Peyer's patch (tissue), 4 donors: ENCODE measurements around the gene LITAF. TPM values are rescaled to one million over a fixed set of nuclear protein-coding genes. Genes with fewer than 3 reads are reported as not detected.
A peak's percentile ranks its signal among the peaks of the same experiment; 100 is the strongest.

Experiments used
- DNase-seq, 3 donors: peaks; one replicate each; pipeline ENCODE4 v3.0.0-alpha.2; 2017 to 2019
- H3K27ac ChIP-seq, 4 donors: fragments of 200-600 bp; sonication (generic); one replicate each; pipeline ENCODE4 v1.5.1; 2016 to 2019
- H3K27me3 ChIP-seq, 2 donors: fragments of 200-600 bp; sonication (generic); one replicate each; pipeline ENCODE4 v1.5.1; 2019
- H3K36me3 ChIP-seq, 3 donors: fragments of 200-600 bp; sonication (generic); one replicate each; pipeline ENCODE4 v1.5.1; 2016 to 2019
- H3K4me1 ChIP-seq, 4 donors: fragments of 200-600 bp; sonication (generic); one replicate each; pipeline ENCODE4 v1.5.1; 2016 to 2019
- H3K4me3 ChIP-seq, 4 donors: fragments of 200-600 bp; sonication (generic); 1 replicate in 3 of 4; 2 replicates in 1 of 4; pipeline ENCODE4 v1.5.1; 2016 to 2019; ENCODE audit warnings: mild to moderate bottlenecking in 1 of 4
- H3K9me3 ChIP-seq, 4 donors: fragments of 200-600 bp; sonication (generic); one replicate each; pipeline ENCODE4 v1.5.1; 2016 to 2019; ENCODE audit warnings: mild to moderate bottlenecking in 1 of 4
- POLR2A ChIP-seq, 2 donors: fragments of 450-650 bp; IDR thresholded peaks; one replicate each; pipeline ENCODE4 v1.5.1; 2017; ENCODE audit warnings: antibody characterized with exemption in 2 of 2, mild to moderate bottlenecking in 2 of 2, moderate library complexity in 2 of 2
- total RNA-seq, 4 donors: library from RNA; depleted of rRNA; stranded (reverse); fragments of >200 nt; gene quantifications; one replicate each; pipeline ENCODE4 v1.1.0, GENCODE V29; 2016
- TF ChIP-seq, protein P1 (sequence below), 6 experiments: fragments of 450-650 bp in 4 of 6; fragments of 200-600 bp in 2 of 6; sonication (generic) in 1 of 6; IDR thresholded peaks; one replicate each; pipeline ENCODE4 v1.5.1; 2017 to 2019; ENCODE audit warnings: antibody characterized with exemption in 6 of 6, mild to moderate bottlenecking in 3 of 6, moderate library complexity in 1 of 6

Gene LITAF
- total RNA-seq, 4 donors from 2014 or later: 20.1 to 56.9 (median 32.3) TPM

DNA sequence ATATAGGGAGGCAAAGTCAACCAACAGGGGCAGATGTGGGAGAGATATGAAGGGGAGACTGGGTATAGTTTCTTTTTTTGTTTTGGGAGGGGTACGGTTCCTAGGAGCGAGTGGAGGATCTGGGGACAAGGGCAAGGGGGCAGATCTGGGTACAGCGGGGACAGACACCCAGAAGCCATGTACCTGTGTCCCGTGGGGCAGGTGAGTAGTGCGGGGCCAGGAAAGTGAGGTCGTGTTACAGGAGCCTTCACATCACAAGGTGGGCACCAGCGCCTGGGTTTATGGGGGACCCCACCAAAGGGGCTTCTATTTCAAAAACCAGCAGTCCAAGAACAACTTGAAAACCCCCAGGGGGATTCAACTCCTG, 11.5 kb downstream of the LITAF start:
- Histone ChIP-seq H3K36me3 (peaks cover 0 to 3% (median 0%) of the 10 kb centered on the region in 3 donors), H3K27me3 (no peaks in the 10 kb centered on the region), H3K4me3 (no peak overlapping the region), H3K27ac (peak overlapping the region in 1 of 4 donors; percentile 35), H3K9me3 (no peaks in the 10 kb centered on the region), H3K4me1 (peaks cover 0 to 38% (median 11%) of the 10 kb centered on the region in 4 donors)
- no peak for DNase-seq
- TF ChIP-seq, protein P1, sequence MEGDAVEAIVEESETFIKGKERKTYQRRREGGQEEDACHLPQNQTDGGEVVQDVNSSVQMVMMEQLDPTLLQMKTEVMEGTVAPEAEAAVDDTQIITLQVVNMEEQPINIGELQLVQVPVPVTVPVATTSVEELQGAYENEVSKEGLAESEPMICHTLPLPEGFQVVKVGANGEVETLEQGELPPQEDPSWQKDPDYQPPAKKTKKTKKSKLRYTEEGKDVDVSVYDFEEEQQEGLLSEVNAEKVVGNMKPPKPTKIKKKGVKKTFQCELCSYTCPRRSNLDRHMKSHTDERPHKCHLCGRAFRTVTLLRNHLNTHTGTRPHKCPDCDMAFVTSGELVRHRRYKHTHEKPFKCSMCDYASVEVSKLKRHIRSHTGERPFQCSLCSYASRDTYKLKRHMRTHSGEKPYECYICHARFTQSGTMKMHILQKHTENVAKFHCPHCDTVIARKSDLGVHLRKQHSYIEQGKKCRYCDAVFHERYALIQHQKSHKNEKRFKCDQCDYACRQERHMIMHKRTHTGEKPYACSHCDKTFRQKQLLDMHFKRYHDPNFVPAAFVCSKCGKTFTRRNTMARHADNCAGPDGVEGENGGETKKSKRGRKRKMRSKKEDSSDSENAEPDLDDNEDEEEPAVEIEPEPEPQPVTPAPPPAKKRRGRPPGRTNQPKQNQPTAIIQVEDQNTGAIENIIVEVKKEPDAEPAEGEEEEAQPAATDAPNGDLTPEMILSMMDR (IDR thresholded peaks at IDR 0.05): no peak
- TF ChIP-seq POLR2A (IDR thresholded peaks at IDR 0.05): no peak

DNA sequence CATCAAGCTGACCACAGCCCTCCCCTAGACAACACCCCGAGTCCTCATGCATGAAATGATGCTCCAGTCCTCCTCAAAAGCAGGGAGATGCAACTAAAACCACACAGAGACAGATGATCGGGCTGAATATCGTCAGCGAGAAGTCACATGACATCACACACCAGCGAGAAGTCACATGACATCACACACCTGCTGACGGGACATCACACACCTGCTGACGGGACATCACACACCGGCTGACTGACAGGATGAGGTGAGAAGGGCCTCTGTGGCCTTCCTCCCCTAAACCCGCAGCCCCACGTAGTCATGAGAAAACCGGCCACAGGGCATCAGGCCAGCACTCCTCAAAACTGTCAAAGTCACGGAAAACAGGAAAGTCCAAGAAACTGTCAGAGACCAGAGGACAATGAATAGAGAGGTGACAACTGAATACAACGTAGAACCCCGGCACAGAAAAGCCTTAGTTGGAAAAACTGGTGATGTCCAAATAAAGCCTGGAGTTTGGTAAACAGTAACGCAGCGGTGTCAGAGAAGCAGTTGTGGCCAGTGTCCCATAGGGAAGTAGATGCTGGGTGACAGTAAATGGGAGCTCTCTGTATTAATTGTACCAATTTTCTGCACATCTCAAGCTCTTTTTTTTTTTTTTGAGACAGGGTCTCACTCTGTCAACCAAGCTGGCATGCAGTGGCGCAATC, 14.3 kb downstream of the LITAF start:
- Histone ChIP-seq H3K4me3 (no peak overlapping the region), H3K27me3 (no peaks in the 10 kb centered on the region), H3K36me3 (no peaks in the 10 kb centered on the region), H3K9me3 (no peaks in the 10 kb centered on the region), H3K27ac (peak overlapping the region in 3 of 4 donors; percentile 15 to 57 (median 17)), H3K4me1 (peaks cover 0 to 38% (median 11%) of the 10 kb centered on the region in 4 donors)
- DNase-seq: peak in 2 of 3 donors; percentile 67 to 76
- TF ChIP-seq, protein P1 (IDR thresholded peaks at IDR 0.05): no peak
- no peak for TF ChIP-seq POLR2A (IDR thresholded peaks at IDR 0.05)

DNA sequence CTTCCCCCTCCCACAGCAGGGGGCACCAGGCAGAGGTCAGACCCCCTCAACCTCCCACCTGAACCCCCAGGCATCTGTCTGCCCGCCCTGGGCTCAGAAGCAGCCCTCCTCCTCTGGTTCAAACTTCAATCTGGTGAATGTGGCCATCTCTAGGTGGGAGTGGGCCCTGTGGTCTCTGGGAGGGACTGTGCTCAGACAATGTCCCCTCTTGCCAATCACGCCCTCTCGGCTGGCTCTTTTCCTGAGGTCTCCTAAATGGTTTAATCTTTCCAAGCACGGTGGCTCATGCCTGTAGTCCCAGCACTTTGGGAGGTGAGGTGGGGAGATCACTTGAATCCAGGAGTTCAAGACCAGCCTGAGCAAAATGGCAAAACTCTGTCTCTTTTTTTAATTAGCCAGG, 15.2 kb downstream of the LITAF start:
- H3K27ac ChIP-seq: peak overlapping the region in 1 of 4 donors; percentile 57
- no peak overlapping the region for H3K4me3 ChIP-seq
- no peak for DNase-seq
- H3K9me3 ChIP-seq: no peaks in the 10 kb centered on the region
- H3K27me3 ChIP-seq: no peaks in the 10 kb centered on the region
- no peak for TF ChIP-seq POLR2A (IDR thresholded peaks at IDR 0.05)
- TF ChIP-seq, protein P1 (IDR thresholded peaks at IDR 0.05): no peak
- H3K36me3 ChIP-seq: no peaks in the 10 kb centered on the region
- peaks cover 0 to 33% (median 6%) of the 10 kb centered on the region in 4 donors for H3K4me1 ChIP-seq

DNA sequence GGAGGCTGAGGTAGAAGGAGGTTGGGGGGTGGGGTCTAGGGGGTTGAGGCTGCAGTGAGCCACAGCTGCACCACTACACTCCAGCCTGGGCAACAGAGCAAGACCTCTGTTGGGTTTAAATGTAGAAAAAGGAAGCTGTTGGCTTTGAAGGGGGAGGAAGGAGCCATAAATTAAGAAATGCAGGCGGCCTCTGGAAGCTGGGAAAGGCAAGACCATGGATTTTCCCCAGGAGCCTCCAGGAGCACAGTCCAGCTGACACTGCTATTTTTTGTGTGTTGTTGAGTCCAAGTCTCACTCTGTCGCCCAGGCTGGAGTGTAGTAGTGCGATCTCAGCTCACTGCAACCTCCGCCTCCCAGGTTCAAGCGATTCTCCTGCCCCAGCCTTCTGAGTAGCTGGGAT, 15.9 kb downstream of the LITAF start:
- Histone ChIP-seq H3K27ac (no peak overlapping the region), H3K9me3 (no peaks in the 10 kb centered on the region), H3K36me3 (no peaks in the 10 kb centered on the region), H3K27me3 (no peaks in the 10 kb centered on the region), H3K4me1 (peaks cover 0 to 26% (median 5%) of the 10 kb centered on the region in 4 donors), H3K4me3 (no peak overlapping the region)
- DNase-seq: no peak
- TF ChIP-seq POLR2A (IDR thresholded peaks at IDR 0.05): no peak
- TF ChIP-seq, protein P1 (IDR thresholded peaks at IDR 0.05): no peak

DNA sequence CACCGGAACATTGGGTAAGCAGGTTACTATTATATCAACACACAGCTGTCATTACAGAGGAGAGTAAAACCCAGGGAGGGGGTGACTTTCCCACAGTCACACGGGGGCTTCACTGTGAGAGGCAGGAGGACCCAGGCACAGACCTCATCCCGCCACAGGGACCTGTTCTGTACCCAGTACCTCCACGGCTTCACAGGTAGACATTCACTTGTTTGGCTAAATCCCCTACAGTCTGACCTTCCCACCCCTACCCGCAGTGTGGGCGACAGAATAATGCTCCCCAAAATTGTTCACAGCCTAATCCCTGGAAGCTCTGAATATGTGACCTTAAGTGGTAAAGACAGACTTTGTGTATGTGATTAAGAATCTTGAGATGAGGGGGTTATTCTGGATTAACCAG, 16.5 kb downstream of the LITAF start:
- DNase-seq: no peak
- Histone ChIP-seq H3K27me3 (no peaks in the 10 kb centered on the region), H3K9me3 (no peaks in the 10 kb centered on the region), H3K4me1 (peaks cover 0 to 25% (median 5%) of the 10 kb centered on the region in 4 donors), H3K27ac (no peak overlapping the region), H3K36me3 (no peaks in the 10 kb centered on the region), H3K4me3 (no peak overlapping the region)
- no peak for TF ChIP-seq POLR2A (IDR thresholded peaks at IDR 0.05)
- TF ChIP-seq, protein P1 (IDR thresholded peaks at IDR 0.05): no peak
